ENCODE results near the gene NUDT5.
A peak's percentile ranks its signal among the peaks of the same experiment; 100 is the strongest.
"Not testable (repeated sequence)": the region's sequence is repeated elsewhere in the genome, so short reads cannot be mapped to it uniquely, and the experiment has no call there.

NUDT5 gene

GRCh38 chr10:12195603-12196506 is at the start of gene NUDT5, which contains the start of gene CDC123:
TSS of gene NUDT5 (minus strand) at chr10:12195891. CDS start at chr10:12186291, 9,600 bp downstream.
TSS of gene CDC123 (plus strand) at chr10:12196188. CDS start at chr10:12196246, 58 bp downstream.
- no peaks in the 10 kb centered on the region for H3K27me3 ChIP-seq (ENCODE audit: control insufficient read depth in 5 of 5, insufficient read depth in 4 of 5, low read length in 5 of 5)
- peaks cover 0 to 12% (median under 1%) of the 10 kb centered on the region in 5 donors for H3K36me3 ChIP-seq (ENCODE audit: control insufficient read depth in 5 of 5, insufficient read depth in 5 of 5, low read length in 5 of 5)
- H3K4me1 ChIP-seq (ENCODE audit: control insufficient read depth in 5 of 5, insufficient read depth in 5 of 5, low read length in 5 of 5): peaks cover 2 to 56% (median 53%) of the 10 kb centered on the region in 5 donors
- H3K9me3 ChIP-seq (ENCODE audit: control insufficient read depth in 5 of 5, low read length in 5 of 5): no peaks in the 10 kb centered on the region
- H3K4me3 ChIP-seq (ENCODE audit: low read depth in 1 of 5, low read length in 5 of 5): peak within 1 kb of the TSS; percentile 90 to 100 (median 98)
- peak within 1 kb of the TSS; percentile 81 for H3K27ac ChIP-seq (ENCODE audit: low read depth, low read length)
- H3K9ac ChIP-seq (ENCODE audit: low read length in 5 of 5): peak within 1 kb of the TSS; percentile 68 to 96 (median 91)

GRCh38 chr10:12243864-12244620 is 48.4 kb upstream of the NUDT5 start:
- Histone ChIP-seq H3K4me1 (ENCODE audit: control insufficient read depth in 5 of 5, insufficient read depth in 5 of 5, low read length in 5 of 5) (peaks cover 0 to 4% (median 2%) of the 10 kb centered on the region in 5 donors), H3K27ac (ENCODE audit: low read depth, low read length) (no peak overlapping the region), H3K4me3 (ENCODE audit: low read depth in 1 of 5, low read length in 5 of 5) (no peak overlapping the region), H3K9ac (ENCODE audit: low read length in 5 of 5) (no peak overlapping the region), H3K27me3 (ENCODE audit: control insufficient read depth in 5 of 5, insufficient read depth in 4 of 5, low read length in 5 of 5) (no peaks in the 10 kb centered on the region), H3K36me3 (ENCODE audit: control insufficient read depth in 5 of 5, insufficient read depth in 5 of 5, low read length in 5 of 5) (peaks cover 4 to 60% (median 40%) of the 10 kb centered on the region in 5 donors), H3K9me3 (ENCODE audit: control insufficient read depth in 5 of 5, low read length in 5 of 5) (no peaks in the 10 kb centered on the region)

GRCh38 chr10:12241810-12242529 is 46.3 kb upstream of the NUDT5 start:
- Histone ChIP-seq H3K4me3 (ENCODE audit: low read depth in 1 of 5, low read length in 5 of 5) (no peak overlapping the region), H3K9me3 (ENCODE audit: control insufficient read depth in 5 of 5, low read length in 5 of 5) (no peaks in the 10 kb centered on the region), H3K9ac (ENCODE audit: low read length in 5 of 5) (no peak overlapping the region), H3K27ac (ENCODE audit: low read depth, low read length) (no peak overlapping the region), H3K4me1 (ENCODE audit: control insufficient read depth in 5 of 5, insufficient read depth in 5 of 5, low read length in 5 of 5) (peaks cover 0 to 4% (median 2%) of the 10 kb centered on the region in 5 donors), H3K27me3 (ENCODE audit: control insufficient read depth in 5 of 5, insufficient read depth in 4 of 5, low read length in 5 of 5) (no peaks in the 10 kb centered on the region), H3K36me3 (ENCODE audit: control insufficient read depth in 5 of 5, insufficient read depth in 5 of 5, low read length in 5 of 5) (peaks cover 12 to 60% (median 48%) of the 10 kb centered on the region in 5 donors)

- H3K36me3 ChIP-seq (ENCODE audit: control insufficient read depth in 5 of 5, insufficient read depth in 5 of 5, low read length in 5 of 5): peaks cover 25 to 53% (median 42%) of the 10 kb centered on the region in 5 donors
Measured at GRCh38 chr10:12238821-12239220, 43.1 kb upstream of the NUDT5 start.

GRCh38 chr10:12237265-12238220 is 41.9 kb upstream of the NUDT5 start:
- Histone ChIP-seq H3K36me3 (ENCODE audit: control insufficient read depth in 5 of 5, insufficient read depth in 5 of 5, low read length in 5 of 5) (peaks cover 28 to 55% (median 44%) of the 10 kb centered on the region in 5 donors), H3K4me1 (ENCODE audit: control insufficient read depth in 5 of 5, insufficient read depth in 5 of 5, low read length in 5 of 5) (peaks cover 0 to 5% (median 2%) of the 10 kb centered on the region in 5 donors), H3K9ac (ENCODE audit: low read length in 5 of 5) (no peak overlapping the region), H3K9me3 (ENCODE audit: control insufficient read depth in 5 of 5, low read length in 5 of 5) (no peaks in the 10 kb centered on the region), H3K27me3 (ENCODE audit: control insufficient read depth in 5 of 5, insufficient read depth in 4 of 5, low read length in 5 of 5) (no peaks in the 10 kb centered on the region), H3K4me3 (ENCODE audit: low read depth in 1 of 5, low read length in 5 of 5) (no peak overlapping the region), H3K27ac (ENCODE audit: low read depth, low read length) (no peak overlapping the region)

More at GRCh38 chr10:12238821-12239220, 43.1 kb upstream of the NUDT5 start:
- no peak overlapping the region for H3K4me3 ChIP-seq (ENCODE audit: low read depth in 1 of 5, low read length in 5 of 5)
- H3K27ac ChIP-seq (ENCODE audit: low read depth, low read length): no peak overlapping the region
- no peaks in the 10 kb centered on the region for H3K27me3 ChIP-seq (ENCODE audit: control insufficient read depth in 5 of 5, insufficient read depth in 4 of 5, low read length in 5 of 5)
- H3K9ac ChIP-seq (ENCODE audit: low read length in 5 of 5): no peak overlapping the region
- no peaks in the 10 kb centered on the region for H3K9me3 ChIP-seq (ENCODE audit: control insufficient read depth in 5 of 5, low read length in 5 of 5)
- peaks cover 0 to 5% (median 2%) of the 10 kb centered on the region in 5 donors for H3K4me1 ChIP-seq (ENCODE audit: control insufficient read depth in 5 of 5, insufficient read depth in 5 of 5, low read length in 5 of 5)

GRCh38 chr10:12235796-12236195 is 40.1 kb upstream of the NUDT5 start:
- H3K36me3 ChIP-seq (ENCODE audit: control insufficient read depth in 5 of 5, insufficient read depth in 5 of 5, low read length in 5 of 5): peaks cover 34 to 70% (median 47%) of the 10 kb centered on the region in 5 donors

GRCh38 chr10:12235116-12235694 is 39.5 kb upstream of the NUDT5 start:
- H3K27me3 ChIP-seq (ENCODE audit: control insufficient read depth in 5 of 5, insufficient read depth in 4 of 5, low read length in 5 of 5): no peaks in the 10 kb centered on the region
- H3K4me1 ChIP-seq (ENCODE audit: control insufficient read depth in 5 of 5, insufficient read depth in 5 of 5, low read length in 5 of 5): peaks cover 0 to 5% (median 0%) of the 10 kb centered on the region in 5 donors
- no peak overlapping the region for H3K27ac ChIP-seq (ENCODE audit: low read depth, low read length)
- no peak overlapping the region for H3K4me3 ChIP-seq (ENCODE audit: low read depth in 1 of 5, low read length in 5 of 5)
- no peak overlapping the region for H3K9ac ChIP-seq (ENCODE audit: low read length in 5 of 5)
- H3K36me3 ChIP-seq (ENCODE audit: control insufficient read depth in 5 of 5, insufficient read depth in 5 of 5, low read length in 5 of 5): peaks cover 37 to 67% (median 47%) of the 10 kb centered on the region in 5 donors
- no peaks in the 10 kb centered on the region for H3K9me3 ChIP-seq (ENCODE audit: control insufficient read depth in 5 of 5, low read length in 5 of 5)

More at GRCh38 chr10:12235796-12236195, 40.1 kb upstream of the NUDT5 start:
- H3K9me3 ChIP-seq (ENCODE audit: control insufficient read depth in 5 of 5, low read length in 5 of 5): no peaks in the 10 kb centered on the region
- no peak overlapping the region for H3K27ac ChIP-seq (ENCODE audit: low read depth, low read length)
- H3K27me3 ChIP-seq (ENCODE audit: control insufficient read depth in 5 of 5, insufficient read depth in 4 of 5, low read length in 5 of 5): no peaks in the 10 kb centered on the region
- no peak overlapping the region for H3K9ac ChIP-seq (ENCODE audit: low read length in 5 of 5)
- peaks cover 0 to 5% (median 0%) of the 10 kb centered on the region in 5 donors for H3K4me1 ChIP-seq (ENCODE audit: control insufficient read depth in 5 of 5, insufficient read depth in 5 of 5, low read length in 5 of 5)
- H3K4me3 ChIP-seq (ENCODE audit: low read depth in 1 of 5, low read length in 5 of 5): no peak overlapping the region

- H3K9me3 ChIP-seq (ENCODE audit: control insufficient read depth in 5 of 5, low read length in 5 of 5); H3K4me3 ChIP-seq (ENCODE audit: low read depth in 1 of 5, low read length in 5 of 5); H3K27me3 ChIP-seq (ENCODE audit: control insufficient read depth in 5 of 5, insufficient read depth in 4 of 5, low read length in 5 of 5); H3K27ac ChIP-seq (ENCODE audit: low read depth, low read length); H3K4me1 ChIP-seq (ENCODE audit: control insufficient read depth in 5 of 5, insufficient read depth in 5 of 5, low read length in 5 of 5); H3K9ac ChIP-seq (ENCODE audit: low read length in 5 of 5): not testable (repeated sequence)
- peaks cover 35 to 71% (median 49%) of the 10 kb centered on the region in 5 donors for H3K36me3 ChIP-seq (ENCODE audit: control insufficient read depth in 5 of 5, insufficient read depth in 5 of 5, low read length in 5 of 5)
Measured at GRCh38 chr10:12234687-12235086, 39.0 kb upstream of the NUDT5 start.
